H9 (cell line): ENCODE measurements around the gene EOLA2. TPM values are rescaled to one million over a fixed set of nuclear protein-coding genes. Genes with fewer than 3 reads are reported as not detected.
"Not testable (repeated sequence)": the region's sequence is repeated elsewhere in the genome, so short reads cannot be mapped to it uniquely, and the experiment has no call there.

Experiments used
- DNase-seq: peaks from one replicate; pipeline ENCODE4 v3.0.0-alpha.2; 2017
- H2AFZ ChIP-seq: one replicate; pipeline ENCODE4 v1.6.1; 2013; ENCODE audit warnings: mild to moderate bottlenecking, low read length, control low read depth, moderate library complexity
- H2AK5ac ChIP-seq: 2 replicates; pipeline ENCODE4 v1.6.1; 2013; ENCODE audit warnings: low read length, control low read depth, mixed read lengths; ENCODE audit not compliant: insufficient read length
- H2BK120ac ChIP-seq: one replicate; pipeline ENCODE4 v1.6.1; 2013; ENCODE audit warnings: low read depth, mild to moderate bottlenecking, low read length, control low read depth, inconsistent platforms; ENCODE audit not compliant: poor library complexity, severe bottlenecking
- H2BK12ac ChIP-seq: 2 replicates; pipeline ENCODE4 v1.6.1; 2013; ENCODE audit warnings: low read length, control low read depth, mixed read lengths, low read depth; ENCODE audit not compliant: insufficient read length
- H2BK15ac ChIP-seq: 2 replicates; pipeline ENCODE4 v1.6.1; 2013; ENCODE audit warnings: low read depth, low read length, control low read depth
- H2BK20ac ChIP-seq: one replicate; pipeline ENCODE4 v1.6.1; 2013; ENCODE audit warnings: low read depth, mild to moderate bottlenecking, low read length, control low read depth, inconsistent platforms; ENCODE audit not compliant: poor library complexity, severe bottlenecking
- H2BK5ac ChIP-seq: 2 replicates; pipeline ENCODE4 v1.6.1; 2013; ENCODE audit warnings: low read length, control low read depth, mixed read lengths; ENCODE audit not compliant: insufficient read length
- H3K14ac ChIP-seq: 2 replicates; pipeline ENCODE4 v1.6.1; 2013; ENCODE audit warnings: low read length, control low read depth; ENCODE audit not compliant: insufficient read depth
- H3K18ac ChIP-seq: 2 replicates; pipeline ENCODE4 v1.6.1; 2013; ENCODE audit warnings: low read depth, mild to moderate bottlenecking, mixed read lengths, low read length, control low read depth; ENCODE audit not compliant: insufficient read length
- H3K23ac ChIP-seq: 2 replicates; pipeline ENCODE4 v1.6.1; 2013; ENCODE audit warnings: low read length, control low read depth, mixed read lengths, low read depth; ENCODE audit not compliant: insufficient read length
- H3K23me2 ChIP-seq: 2 replicates; pipeline ENCODE4 v1.6.1; 2013; ENCODE audit warnings: low read depth, mild to moderate bottlenecking, mixed read lengths, low read length, control low read depth; ENCODE audit not compliant: insufficient read length, poor library complexity, severe bottlenecking
- H3K27ac ChIP-seq: 2 replicates; pipeline ENCODE4 v1.5.1; 2013; ENCODE audit warnings: low read length, control low read depth, mixed read lengths, low read depth; ENCODE audit not compliant: insufficient read length
- H3K27me3 ChIP-seq: 2 replicates; pipeline ENCODE4 v1.6.1; 2013; ENCODE audit warnings: low read length, control low read depth, inconsistent platforms; ENCODE audit not compliant: insufficient read depth
- H3K4ac ChIP-seq: 2 replicates; pipeline ENCODE4 v1.6.1; 2013; ENCODE audit warnings: low read depth, mild to moderate bottlenecking, control low read depth, inconsistent platforms, low read length, moderate library complexity
- H3K4me1 ChIP-seq: 2 replicates; pipeline ENCODE4 v1.6.1; 2013; ENCODE audit warnings: low read length, control low read depth, inconsistent platforms; ENCODE audit not compliant: insufficient read depth
- H3K4me2 ChIP-seq: 2 replicates; pipeline ENCODE4 v1.6.1; 2013; ENCODE audit warnings: low read length, control low read depth, mixed read lengths; ENCODE audit not compliant: insufficient read length, insufficient read depth
- H3K56ac ChIP-seq: 2 replicates; pipeline ENCODE4 v1.6.1; 2013; ENCODE audit warnings: low read depth, mild to moderate bottlenecking, mixed read lengths, low read length, control low read depth; ENCODE audit not compliant: insufficient read length
- H3K79me1 ChIP-seq: 2 replicates; pipeline ENCODE4 v1.6.1; 2013; ENCODE audit warnings: low read depth, mild to moderate bottlenecking, moderate library complexity, low read length, control low read depth, inconsistent platforms; ENCODE audit not compliant: insufficient read depth, poor library complexity, severe bottlenecking
- H3K79me2 ChIP-seq: 2 replicates; pipeline ENCODE4 v1.6.1; 2013; ENCODE audit warnings: low read length, control low read depth, inconsistent platforms; ENCODE audit not compliant: insufficient read depth
- H3K9ac ChIP-seq: 2 replicates; pipeline ENCODE4 v1.6.1; 2013; ENCODE audit warnings: low read length, control low read depth, mixed read lengths; ENCODE audit not compliant: insufficient read length; ENCODE audit errors: extremely low read depth
- H3K9me3 ChIP-seq: one replicate; pipeline ENCODE4 v1.6.1; 2013; ENCODE audit warnings: low read depth, low read length, inconsistent platforms; ENCODE audit not compliant: control insufficient read depth
- H3T11ph ChIP-seq: one replicate; pipeline ENCODE4 v1.6.1; 2013; ENCODE audit warnings: mild to moderate bottlenecking, low read length, control low read depth, inconsistent platforms
- H4K20me1 ChIP-seq: one replicate; pipeline ENCODE4 v1.6.1; 2013; ENCODE audit not compliant: control insufficient read depth, insufficient read length, insufficient read depth
- H4K5ac ChIP-seq: 2 replicates; pipeline ENCODE4 v1.6.1; 2013; ENCODE audit warnings: low read depth, mild to moderate bottlenecking, mixed read lengths, low read length, control low read depth; ENCODE audit not compliant: insufficient read length
- H4K8ac ChIP-seq: replicated peaks from 2 replicates; pipeline ENCODE4 v1.6.1; 2013; ENCODE audit warnings: low read length, control low read depth, mixed read lengths, low read depth; ENCODE audit not compliant: insufficient read length
- H4K91ac ChIP-seq: 2 replicates; pipeline ENCODE4 v1.6.1; 2013; ENCODE audit warnings: low read depth, mild to moderate bottlenecking, moderate library complexity, mixed read lengths, low read length, control low read depth; ENCODE audit not compliant: insufficient read length
- H3K27ac Mint-ChIP-seq, 3 experiments: 2 replicates in 2 of 3; 3 replicates in 1 of 3; pipeline ENCODE4 v1.8.0; 2020 to 2021; ENCODE audit warnings: mixed read lengths in 3 of 3, mild to moderate bottlenecking in 1 of 3, moderate library complexity in 1 of 3
- H3K27me3 Mint-ChIP-seq: 2 replicates; pipeline ENCODE4 v1.8.0; 2021; ENCODE audit warnings: low read depth, mild to moderate bottlenecking, moderate library complexity, mixed read lengths
- H3K36me3 Mint-ChIP-seq, 3 experiments: 2 replicates in 2 of 3; 3 replicates in 1 of 3; pipeline ENCODE4 v1.8.0; 2020 to 2021; ENCODE audit warnings: low read depth in 3 of 3, mixed read lengths in 3 of 3; ENCODE audit not compliant: insufficient read depth in 1 of 3
- H3K4me1 Mint-ChIP-seq, 2 experiments: 2 replicates each; pipeline ENCODE4 v1.8.0; 2020; ENCODE audit warnings: mixed read lengths in 2 of 2
- H3K4me3 Mint-ChIP-seq, 2 experiments: 2 replicates in 1 of 2; 3 replicates in 1 of 2; pipeline ENCODE4 v1.8.0; 2020 to 2021; ENCODE audit warnings: mild to moderate bottlenecking in 2 of 2, mixed read lengths in 2 of 2, moderate library complexity in 1 of 2
- H3K9me3 Mint-ChIP-seq, 2 experiments: 2 replicates in 1 of 2; 3 replicates in 1 of 2; pipeline ENCODE4 v1.8.0; 2020; ENCODE audit warnings: mild to moderate bottlenecking in 2 of 2, mixed read lengths in 2 of 2, moderate library complexity in 1 of 2
- WGBS: extraction: QIAGEN DNeasy Blood & Tissue Kit; methylation state at CpG from one replicate; pipeline ENCODE4 v1.1.7; 2013; ENCODE audit warnings: missing lambda C conversion rate, low lambda C conversion rate, mixed read lengths; ENCODE audit not compliant: insufficient read length; ENCODE audit errors: extremely low coverage; 5-methylcytosine and 5-hydroxymethylcytosine counted together
- total RNA-seq: library from RNA; stranded (reverse); gene quantifications from 2 replicates; pipeline ENCODE4 v1.2.1, GENCODE V29; 2021

The EOLA2 gene
- total RNA-seq, 1 experiment from 2014 or later: 38.9 TPM

DNA sequence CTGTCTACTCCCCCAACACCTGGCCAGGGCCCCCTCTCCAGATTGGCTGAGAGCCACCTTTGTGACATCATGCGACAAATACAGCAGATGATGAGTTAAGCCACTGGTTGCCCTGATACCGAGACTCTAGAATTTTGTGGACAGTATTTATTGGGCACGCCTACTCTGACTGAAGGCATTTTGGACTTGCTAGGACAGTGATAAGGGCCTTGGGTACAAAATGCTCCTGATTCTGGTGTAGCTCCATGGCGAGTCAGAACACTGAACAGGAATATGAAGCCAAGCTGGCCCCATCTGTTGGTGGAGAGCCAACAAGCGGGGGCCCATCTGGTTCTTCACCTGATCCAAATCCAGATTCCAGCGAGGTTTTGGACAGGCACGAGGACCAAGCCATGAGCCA is 8.9 kb downstream of the EOLA2 start, which contains the start of gene HSFX4:
Gene HSFX4, plus strand, starts transcription at position 174 of the 400 bp plus-strand sequence. Its CDS starts 72 bp downstream, at position 246.
- H2BK12ac ChIP-seq, H2BK20ac ChIP-seq, H3K9ac ChIP-seq, H2BK5ac ChIP-seq, H3K27me3 ChIP-seq, H3K4me2 ChIP-seq, H4K5ac ChIP-seq, H2BK15ac ChIP-seq, H3K4me3 Mint-ChIP-seq, H3K27me3 Mint-ChIP-seq, H3T11ph ChIP-seq, H3K14ac ChIP-seq, H3K9me3 Mint-ChIP-seq, H2BK120ac ChIP-seq, H4K8ac ChIP-seq, H2AFZ ChIP-seq, H4K20me1 ChIP-seq, H3K36me3 Mint-ChIP-seq, H3K79me1 ChIP-seq, H3K56ac ChIP-seq, H3K27ac Mint-ChIP-seq, H3K4me1 ChIP-seq, H3K4ac ChIP-seq, H2AK5ac ChIP-seq, H3K79me2 ChIP-seq, H3K23ac ChIP-seq, H3K18ac ChIP-seq, H3K9me3 ChIP-seq, H4K91ac ChIP-seq, H3K27ac ChIP-seq, H3K4me1 Mint-ChIP-seq, H3K23me2 ChIP-seq, DNase-seq: not testable (repeated sequence)
- WGBS: no CpG with 5 or more reads among the region's 7 CpGs

- not testable (repeated sequence) for H3K27ac Mint-ChIP-seq, H3K14ac ChIP-seq, H4K8ac ChIP-seq, H2BK120ac ChIP-seq, H2BK20ac ChIP-seq, H3K23me2 ChIP-seq, H4K5ac ChIP-seq, H3K79me1 ChIP-seq, H3K4me2 ChIP-seq, H3K4me3 Mint-ChIP-seq, H3K27me3 Mint-ChIP-seq, H3K9ac ChIP-seq, H2BK12ac ChIP-seq, H2BK5ac ChIP-seq, H2AFZ ChIP-seq, H3K23ac ChIP-seq, H4K91ac ChIP-seq, H3K4me1 Mint-ChIP-seq, H3K9me3 Mint-ChIP-seq, H3K9me3 ChIP-seq, H2AK5ac ChIP-seq, H3K27me3 ChIP-seq, H3K27ac ChIP-seq, H3K18ac ChIP-seq, H3K4ac ChIP-seq, H3K4me1 ChIP-seq, H2BK15ac ChIP-seq, H3K79me2 ChIP-seq, DNase-seq, H3K36me3 Mint-ChIP-seq, H4K20me1 ChIP-seq, H3T11ph ChIP-seq, H3K56ac ChIP-seq
- no CpG with 5 or more reads among the region's 1 CpG for WGBS
Measured at GRCh38 chrX:149928635-149929034, 9.7 kb downstream of the EOLA2 start.
